CD14-positive monocyte (primary cell): Measurements from ENCODE around the gene ZC2HC1C. TPM values are rescaled to one million over a fixed set of nuclear protein-coding genes. Genes with fewer than 3 reads are reported as not detected.

ENCODE experiments used
- DNase-seq, 3 donors: peaks; one replicate each; pipeline ENCODE4 v3.0.0-alpha.2; 2011 to 2022
- H2AFZ ChIP-seq: 2 replicates; pipeline ENCODE4 v1.6.0; 2012; ENCODE audit warnings: mild to moderate bottlenecking, low read depth, low read length, inconsistent platforms; ENCODE audit not compliant: insufficient read depth, poor library complexity, severe bottlenecking
- H3K27ac ChIP-seq, 2 donors: 1 replicate in 1 of 2; 2 replicates in 1 of 2; pipeline ENCODE4 v1.5.1; 2012 to 2013; ENCODE audit warnings: low read length in 2 of 2, control low read depth in 1 of 2, inconsistent platforms in 1 of 2, low read depth in 1 of 2, mild to moderate bottlenecking in 1 of 2
- H3K27me3 ChIP-seq, 2 donors: one replicate each; pipeline versions ENCODE4 v1.6.0 to v1.6.1; 2011 to 2013; ENCODE audit warnings: low read length in 2 of 2; ENCODE audit not compliant: control insufficient read depth in 2 of 2, insufficient read depth in 2 of 2
- H3K36me3 ChIP-seq, 2 donors: replicated peaks in 1 of 2; 1 replicate in 1 of 2; 2 replicates in 1 of 2; pipeline versions ENCODE4 v1.5.1 to v1.6.1; 2012 to 2013; ENCODE audit warnings: low read length in 2 of 2, control low read depth in 1 of 2, inconsistent platforms in 1 of 2, mild to moderate bottlenecking in 1 of 2; ENCODE audit not compliant: insufficient read depth in 2 of 2, control insufficient read depth in 1 of 2
- H3K4me1 ChIP-seq, 2 donors: 1 replicate in 1 of 2; 2 replicates in 1 of 2; pipeline versions ENCODE4 v1.5.1 to v1.6.1; 2012 to 2013; ENCODE audit warnings: low read length in 2 of 2, control low read depth in 1 of 2, inconsistent platforms in 1 of 2, mild to moderate bottlenecking in 1 of 2, moderate library complexity in 1 of 2; ENCODE audit not compliant: insufficient read depth in 2 of 2, control insufficient read depth in 1 of 2
- H3K4me2 ChIP-seq: replicated peaks from 2 replicates; pipeline ENCODE3; 2012; ENCODE audit warnings: low read length, moderate library complexity, mild to moderate bottlenecking; ENCODE audit not compliant: poor library complexity, severe bottlenecking; ENCODE audit errors: extremely low read depth
- H3K4me3 ChIP-seq, 3 experiments: fragments of 200-600 bp in 1 of 3; sonication (generic) in 1 of 3; replicated peaks in 1 of 3; 1 replicate in 2 of 3; 2 replicates in 1 of 3; pipeline ENCODE4 v1.5.1; 2011 to 2013; ENCODE audit warnings: low read length in 3 of 3, mild to moderate bottlenecking in 3 of 3, control low read depth in 2 of 3, low read depth in 2 of 3, inconsistent platforms in 1 of 3, moderate library complexity in 1 of 3
- H3K79me2 ChIP-seq: 2 replicates; pipeline ENCODE4 v1.6.0; 2012; ENCODE audit warnings: mild to moderate bottlenecking, control low read depth, inconsistent platforms, low read length, moderate library complexity; ENCODE audit not compliant: insufficient read depth
- H3K9ac ChIP-seq: 2 replicates; pipeline ENCODE4 v1.6.0; 2017; ENCODE audit warnings: low read length, mild to moderate bottlenecking; ENCODE audit not compliant: insufficient read depth, poor library complexity, severe bottlenecking
- H3K9me3 ChIP-seq, 2 donors: replicated peaks in 1 of 2; 1 replicate in 1 of 2; 2 replicates in 1 of 2; pipeline versions ENCODE4 v1.5.1 to v1.6.1; 2012 to 2013; ENCODE audit warnings: low read length in 2 of 2, control low read depth in 1 of 2; ENCODE audit not compliant: control insufficient read depth in 1 of 2, insufficient read depth in 1 of 2
- H4K20me1 ChIP-seq: 2 replicates; pipeline ENCODE4 v1.6.0; 2012; ENCODE audit warnings: mild to moderate bottlenecking, low read length, control low read depth, moderate library complexity; ENCODE audit not compliant: insufficient read depth
- H3K27ac Mint-ChIP-seq, 7 donors: one replicate each; pipeline ENCODE4 v1.8.0; 2020; ENCODE audit warnings: mild to moderate bottlenecking in 7 of 7, mixed read lengths in 7 of 7, moderate library complexity in 6 of 7, inconsistent platforms in 2 of 7
- H3K27me3 Mint-ChIP-seq, 3 donors: one replicate each; pipeline ENCODE4 v1.8.0; 2021 to 2022; ENCODE audit warnings: low read depth in 3 of 3, mild to moderate bottlenecking in 3 of 3, mixed read lengths in 3 of 3, moderate library complexity in 3 of 3, inconsistent platforms in 1 of 3
- H3K36me3 Mint-ChIP-seq, 2 donors: one replicate each; pipeline ENCODE4 v1.8.0; 2020; ENCODE audit warnings: mixed read lengths in 2 of 2, inconsistent platforms in 1 of 2, mild to moderate bottlenecking in 1 of 2
- H3K4me1 Mint-ChIP-seq: one replicate; pipeline ENCODE4 v1.8.0; 2020; ENCODE audit warnings: mild to moderate bottlenecking, mixed read lengths
- H3K4me3 Mint-ChIP-seq, 2 donors: one replicate each; pipeline ENCODE4 v1.8.0; 2020; ENCODE audit warnings: mild to moderate bottlenecking in 2 of 2, mixed read lengths in 2 of 2, moderate library complexity in 1 of 2
- H3K9me3 Mint-ChIP-seq, 7 donors: one replicate each; pipeline ENCODE4 v1.8.0; 2020 to 2022; ENCODE audit warnings: mixed read lengths in 7 of 7, mild to moderate bottlenecking in 6 of 7, moderate library complexity in 6 of 7, inconsistent platforms in 2 of 7
- WGBS: methylation state at CpG from one replicate; pipeline ENCODE4 v1.1.5; 2013; ENCODE audit warnings: missing lambda C conversion rate; ENCODE audit not compliant: insufficient coverage; 5-methylcytosine and 5-hydroxymethylcytosine counted together
- intact Hi-C, 2 donors: fragments of 100-400 bp; cut with micrococcal nuclease; formaldehyde crosslinking; loops; one replicate each; pipeline versions ENCODE4 v1.15.0 to v1.15.1; 2023
- polyA plus RNA-seq, 3 donors: library from polyadenylated mRNA; depleted of rRNA in 1 of 3; unstranded in 2 of 3; stranded (reverse) in 1 of 3; fragments of 300-500 nt in 2 of 3; fragments of >200 nt in 1 of 3; fragmentation: Illumina TruSeq in 2 of 3; gene quantifications; 1 replicate in 2 of 3; 2 replicates in 1 of 3; pipeline ENCODE4 v1.2.3, GENCODE V29; 2012 to 2021
- TF ChIP-seq, protein P1 (sequence below): fragments of 200-600 bp; IDR thresholded peaks from one replicate; pipeline ENCODE4 v1.8.0; 2022; ENCODE audit warnings: antibody characterized with exemption, mild to moderate bottlenecking

The ZC2HC1C gene
- polyA plus RNA-seq, 3 donors, result 0.08 TPM; not detected in 2

DNA sequence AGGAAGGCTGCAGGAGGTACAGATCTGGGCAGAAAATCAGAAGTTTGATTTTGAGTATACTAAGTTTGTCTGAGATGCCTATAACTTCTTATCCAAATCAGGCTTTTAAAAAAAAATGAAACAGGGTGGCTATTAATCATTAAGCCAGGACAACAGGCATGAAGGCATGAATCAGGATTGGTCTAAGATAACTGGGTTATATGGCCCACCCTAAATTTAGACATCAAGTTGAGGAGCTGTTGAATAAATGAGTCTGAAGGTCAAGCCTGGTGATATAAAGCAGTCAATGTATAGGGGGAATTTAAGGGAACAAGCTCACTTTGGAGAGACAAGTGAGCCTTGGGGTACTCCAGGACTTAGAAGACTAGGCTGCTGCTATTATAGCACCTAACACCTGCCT, 28.8 kb downstream of the ZC2HC1C start:
- TF ChIP-seq, protein P1, sequence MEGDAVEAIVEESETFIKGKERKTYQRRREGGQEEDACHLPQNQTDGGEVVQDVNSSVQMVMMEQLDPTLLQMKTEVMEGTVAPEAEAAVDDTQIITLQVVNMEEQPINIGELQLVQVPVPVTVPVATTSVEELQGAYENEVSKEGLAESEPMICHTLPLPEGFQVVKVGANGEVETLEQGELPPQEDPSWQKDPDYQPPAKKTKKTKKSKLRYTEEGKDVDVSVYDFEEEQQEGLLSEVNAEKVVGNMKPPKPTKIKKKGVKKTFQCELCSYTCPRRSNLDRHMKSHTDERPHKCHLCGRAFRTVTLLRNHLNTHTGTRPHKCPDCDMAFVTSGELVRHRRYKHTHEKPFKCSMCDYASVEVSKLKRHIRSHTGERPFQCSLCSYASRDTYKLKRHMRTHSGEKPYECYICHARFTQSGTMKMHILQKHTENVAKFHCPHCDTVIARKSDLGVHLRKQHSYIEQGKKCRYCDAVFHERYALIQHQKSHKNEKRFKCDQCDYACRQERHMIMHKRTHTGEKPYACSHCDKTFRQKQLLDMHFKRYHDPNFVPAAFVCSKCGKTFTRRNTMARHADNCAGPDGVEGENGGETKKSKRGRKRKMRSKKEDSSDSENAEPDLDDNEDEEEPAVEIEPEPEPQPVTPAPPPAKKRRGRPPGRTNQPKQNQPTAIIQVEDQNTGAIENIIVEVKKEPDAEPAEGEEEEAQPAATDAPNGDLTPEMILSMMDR, result no peak
- H3K27ac Mint-ChIP-seq, result no peak overlapping the region
- peaks cover 82 to 98% of the 10 kb centered on the region in 2 donors for H3K36me3 Mint-ChIP-seq

DNA sequence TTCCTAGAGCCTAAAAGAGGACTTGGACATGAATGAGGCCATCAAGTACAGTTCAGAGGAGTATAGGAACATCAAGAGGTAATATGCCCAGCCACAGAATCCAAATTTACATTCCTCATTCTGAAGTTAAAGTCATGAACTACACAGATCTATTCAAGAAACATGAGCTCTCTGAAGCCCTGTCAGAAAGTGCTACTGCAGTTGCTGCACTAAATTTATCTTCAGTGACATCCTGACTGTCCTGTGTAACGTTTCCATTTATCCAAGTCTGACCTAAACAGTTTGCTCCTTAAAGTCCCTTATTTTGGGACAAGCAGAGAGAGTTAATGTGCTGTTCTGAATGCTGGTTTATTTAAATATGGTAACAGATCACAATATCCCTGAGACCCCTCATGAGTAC, 29.2 kb downstream of the ZC2HC1C start:
- H3K4me2 ChIP-seq, result no peak overlapping the region
- H3K27ac ChIP-seq, result no peak overlapping the region
- Mint-ChIP-seq H3K36me3 (peaks cover 84 to 97% of the 10 kb centered on the region in 2 donors), H3K27ac (no peak overlapping the region), H3K4me3 (no peak overlapping the region), H3K4me1 (no peaks in the 10 kb centered on the region), H3K9me3 (no peaks in the 10 kb centered on the region), H3K27me3 (no peaks in the 10 kb centered on the region)
- H2AFZ ChIP-seq, result no peak overlapping the region
- WGBS, result no CpG with 5 or more reads among the region's 1 CpG
- no peak for DNase-seq
- H3K27me3 ChIP-seq, result no peaks in the 10 kb centered on the region
- H3K79me2 ChIP-seq, result no peaks in the 10 kb centered on the region
- no peak overlapping the region for H3K4me3 ChIP-seq
- intact Hi-C loops, result no loop called here
- H3K9ac ChIP-seq, result no peak overlapping the region
- H3K4me1 ChIP-seq, result no peaks in the 10 kb centered on the region
- H4K20me1 ChIP-seq, result no peaks in the 10 kb centered on the region
- H3K36me3 ChIP-seq, result peaks cover 87 to 100% of the 10 kb centered on the region in 2 donors
- TF ChIP-seq, protein P1, result no peak
- no peaks in the 10 kb centered on the region for H3K9me3 ChIP-seq

More for the DNA sequence above, 28.8 kb downstream of the ZC2HC1C start:
- no peak overlapping the region for H2AFZ ChIP-seq
- no peaks in the 10 kb centered on the region for H3K4me1 ChIP-seq
- no peaks in the 10 kb centered on the region for H3K79me2 ChIP-seq
- no peak overlapping the region for H3K4me3 Mint-ChIP-seq
- no peaks in the 10 kb centered on the region for H3K9me3 ChIP-seq
- no peak overlapping the region for H3K27ac ChIP-seq
- H3K36me3 ChIP-seq, result peaks cover 87 to 99% of the 10 kb centered on the region in 2 donors
- H3K9ac ChIP-seq, result no peak overlapping the region
- intact Hi-C loops, result no loop called here
- H4K20me1 ChIP-seq, result no peaks in the 10 kb centered on the region
- no peaks in the 10 kb centered on the region for H3K9me3 Mint-ChIP-seq
- H3K27me3 ChIP-seq, result no peaks in the 10 kb centered on the region
- H3K27me3 Mint-ChIP-seq, result no peaks in the 10 kb centered on the region
- no peak overlapping the region for H3K4me3 ChIP-seq
- no peaks in the 10 kb centered on the region for H3K4me1 Mint-ChIP-seq
- no peak for DNase-seq
- no peak overlapping the region for H3K4me2 ChIP-seq
